HEK293 (cell line): ENCODE results near the gene FAM20B.

Experiments used
- CTCF ChIP-seq: fragments of 450-650 bp; formaldehyde crosslinking; IDR thresholded peaks from 2 replicates; pipeline ENCODE4 v1.5.1; 2016; ENCODE audit warnings: missing biosample characterization, missing genetic modification characterization
- KLF10 ChIP-seq: fragments of 450-650 bp; IDR thresholded peaks from 2 replicates; pipeline ENCODE4 v1.5.1; 2018; ENCODE audit warnings: missing biosample characterization, mild to moderate bottlenecking, missing genetic modification characterization
- MZF1 ChIP-seq: fragments of 450-650 bp; formaldehyde crosslinking; IDR thresholded peaks from 2 replicates; pipeline ENCODE4 v1.5.1; 2017; ENCODE audit warnings: missing biosample characterization, missing genetic modification characterization, borderline replicate concordance
- OVOL3 ChIP-seq: fragments of 450-650 bp; formaldehyde crosslinking; IDR thresholded peaks from 2 replicates; pipeline ENCODE4 v1.5.1; 2016; ENCODE audit warnings: missing biosample characterization, missing genetic modification characterization
- PBX3 ChIP-seq: sonication (generic); formaldehyde crosslinking; IDR thresholded peaks from 2 replicates; pipeline ENCODE4 v1.8.1; 2022; ENCODE audit warnings: mild to moderate bottlenecking, moderate library complexity, missing genetic modification reagents
- PRDM10 ChIP-seq: fragments of 450-650 bp; formaldehyde crosslinking; IDR thresholded peaks from 2 replicates; pipeline ENCODE4 v1.5.1; 2016; ENCODE audit warnings: missing biosample characterization, missing genetic modification characterization
- RBAK ChIP-seq: fragments of 450-650 bp; formaldehyde crosslinking; IDR thresholded peaks from 2 replicates; pipeline ENCODE4 v1.5.1; 2016; ENCODE audit warnings: missing biosample characterization, missing genetic modification characterization
- SCRT1 ChIP-seq: fragments of 450-650 bp; formaldehyde crosslinking; IDR thresholded peaks from 2 replicates; pipeline ENCODE4 v1.5.1; 2016; ENCODE audit warnings: missing biosample characterization, missing genetic modification characterization, borderline replicate concordance
- YY1 ChIP-seq: fragments of 450-650 bp; formaldehyde crosslinking; IDR thresholded peaks from 2 replicates; pipeline ENCODE4 v1.5.1; 2018; ENCODE audit warnings: missing biosample characterization, missing genetic modification characterization
- ZBTB7A ChIP-seq: fragments of 450-650 bp; formaldehyde crosslinking; IDR thresholded peaks from 2 replicates; pipeline ENCODE4 v1.5.1; 2016; ENCODE audit warnings: low read depth, missing biosample characterization, missing genetic modification characterization
- ZNF175 ChIP-seq: fragments of 450-650 bp; formaldehyde crosslinking; IDR thresholded peaks from 2 replicates; pipeline ENCODE4 v1.5.1; 2016; ENCODE audit warnings: missing biosample characterization, missing genetic modification characterization
- ZNF184 ChIP-seq: fragments of 450-650 bp; IDR thresholded peaks from 2 replicates; pipeline ENCODE4 v1.5.1; 2018; ENCODE audit warnings: missing biosample characterization, mild to moderate bottlenecking, missing genetic modification characterization
- ZNF292 ChIP-seq: fragments of 450-650 bp; formaldehyde crosslinking; IDR thresholded peaks from 2 replicates; pipeline ENCODE4 v1.5.1; 2016; ENCODE audit warnings: low read depth, missing biosample characterization, missing genetic modification characterization, borderline replicate concordance

DNA sequence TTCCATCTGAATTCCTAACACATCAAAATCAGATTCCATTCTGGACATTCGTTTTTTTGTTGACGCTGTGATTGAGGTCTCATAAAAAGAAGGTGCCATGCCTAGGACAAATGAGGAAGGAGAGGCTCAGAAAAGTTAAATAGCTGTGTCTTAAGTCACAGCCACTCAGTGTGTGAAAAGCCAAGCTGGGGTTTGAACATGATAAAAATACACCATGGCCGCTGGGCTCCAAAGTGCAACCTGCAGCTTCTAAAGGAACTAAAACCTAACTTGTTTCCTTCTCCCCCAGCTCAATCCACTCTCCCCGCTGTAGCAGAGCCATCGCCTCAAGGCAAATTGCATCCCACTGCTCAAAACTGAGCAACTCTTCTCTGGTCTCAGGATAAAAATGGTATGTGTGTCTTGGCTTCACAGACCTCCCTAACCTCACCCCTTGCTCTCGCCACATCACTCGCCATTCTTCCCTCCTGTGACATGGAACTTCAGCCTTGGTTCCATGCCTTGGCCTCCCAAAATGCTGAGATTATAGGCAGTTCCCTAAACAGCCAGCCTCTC lies 22.1 kb upstream of the FAM20B start:
- TF ChIP-seq CTCF (no peak), ZNF292 (tag by site-specific recombination) (no peak), KLF10 (tag by site-specific recombination) (no peak), OVOL3 (no peak), ZNF175 (tag by site-specific recombination) (no peak), MZF1 (tag by site-specific recombination) (no peak), PBX3 (CRISPR knock-in tag) (no peak), ZNF184 (tag by site-specific recombination) (no peak), PRDM10 (no peak), RBAK (tag by site-specific recombination) (no peak), YY1 (no peak), SCRT1 (tag by site-specific recombination) (no peak), ZBTB7A (tag by site-specific recombination) (no peak)
